Stimulated activated CD8-positive, alpha-beta memory T cell treated with anti-CD3 and anti-CD28 coated beads, Interleukin-15, amount 100 ng/mL, for 4 hours (primary cell): ENCODE measurements around the gene CHID1.
A peak's percentile ranks its signal among the peaks of the same experiment; 100 is the strongest.

Experiments used
- DNase-seq, 2 donors: peaks; one replicate each; pipeline ENCODE4 v3.0.0-alpha.2; 2020; ENCODE audit warnings: low read depth in 2 of 2

The CHID1 gene

GRCh38 chr11:933142-933851 is 22.7 kb upstream of the CHID1 start:
- no peak for DNase-seq

GRCh38 chr11:932435-932834 is 21.8 kb upstream of the CHID1 start:
- no peak for DNase-seq

- DNase-seq, result no peak
Measured at GRCh38 chr11:931385-931784, 20.8 kb upstream of the CHID1 start.

GRCh38 chr11:929405-929804 is 18.8 kb upstream of the CHID1 start:
- no peak for DNase-seq

- DNase-seq, result no peak
Measured at GRCh38 chr11:928786-929185, 18.2 kb upstream of the CHID1 start.

GRCh38 chr11:927871-928270 is 17.3 kb upstream of the CHID1 start:
- DNase-seq, result no peak

- no peak for DNase-seq
Measured at GRCh38 chr11:926341-926916, 15.8 kb upstream of the CHID1 start.

- peak; percentile 73 to 85 for DNase-seq
Measured at GRCh38 chr11:925496-926301, 15.1 kb upstream of the CHID1 start, which contains the start of gene AP2A2. AP2A2 (plus strand) TSS chr11:925870; CDS start chr11:926022, 152 bp downstream.

- no peak for DNase-seq
Measured at GRCh38 chr11:925158-925495, 14.5 kb upstream of the CHID1 start.

- DNase-seq, result no peak
Measured at GRCh38 chr11:924406-925157, 14.0 kb upstream of the CHID1 start.

- DNase-seq, result no peak
Measured at GRCh38 chr11:923691-924405, 13.2 kb upstream of the CHID1 start.

GRCh38 chr11:921921-922678 is 11.5 kb upstream of the CHID1 start:
- no peak for DNase-seq

GRCh38 chr11:917426-917825 is 6.8 kb upstream of the CHID1 start:
- no peak for DNase-seq

GRCh38 chr11:914747-915501 is 4.3 kb upstream of the CHID1 start:
- DNase-seq, result no peak

GRCh38 chr11:914204-914603 is 3.6 kb upstream of the CHID1 start:
- no peak for DNase-seq

GRCh38 chr11:913043-913442 is 2.4 kb upstream of the CHID1 start:
- no peak for DNase-seq

- DNase-seq, result no peak
Measured at GRCh38 chr11:912266-912665, 1.7 kb upstream of the CHID1 start.

- no peak for DNase-seq
Measured at GRCh38 chr11:911890-912219, 1.2 kb upstream of the CHID1 start.

- no peak for DNase-seq
Measured at GRCh38 chr11:911031-911889, 650 bp upstream of the CHID1 start.
